Bone marrow (tissue), 2 donors: ENCODE measurements around the gene PNPLA6.
"Not testable (repeated sequence)": the region's sequence is repeated elsewhere in the genome, so short reads cannot be mapped to it uniquely, and the experiment has no call there.

Experiments used
- DNase-seq, 2 donors: peaks; one replicate each; lab custom pipeline; 2025; lab: John Stamatoyannopoulos, UW

The PNPLA6 gene

DNA sequence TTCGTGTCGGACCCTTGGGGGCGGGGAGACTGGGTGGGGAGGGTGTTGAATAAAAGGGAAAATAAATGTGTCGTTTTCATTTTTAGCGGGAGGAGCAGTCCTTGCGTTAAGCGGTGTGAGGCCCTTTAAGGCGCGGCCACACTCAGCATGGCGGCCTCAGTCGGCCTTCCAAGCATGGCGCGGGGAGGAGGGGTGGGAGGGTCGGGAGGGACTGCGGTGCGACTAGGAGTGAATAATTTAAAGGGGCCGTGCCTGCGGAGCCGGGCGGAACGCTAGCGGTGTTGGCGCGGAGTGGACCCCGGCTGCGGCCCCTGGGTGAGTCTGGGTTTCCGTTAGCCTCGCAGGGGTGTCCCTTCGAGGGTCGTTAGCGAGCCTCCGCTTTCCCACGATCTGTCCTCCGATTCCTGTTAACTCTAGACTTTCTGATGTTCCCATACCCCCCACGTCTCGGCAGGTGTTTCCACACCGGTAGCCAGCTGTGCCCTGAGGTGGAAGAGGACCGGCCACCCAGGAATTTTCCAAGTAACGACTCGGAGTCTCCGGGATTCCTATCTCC, 1.5 kb upstream of the PNPLA6 start:
- DNase-seq: peak; percentile 40 to 62

DNA sequence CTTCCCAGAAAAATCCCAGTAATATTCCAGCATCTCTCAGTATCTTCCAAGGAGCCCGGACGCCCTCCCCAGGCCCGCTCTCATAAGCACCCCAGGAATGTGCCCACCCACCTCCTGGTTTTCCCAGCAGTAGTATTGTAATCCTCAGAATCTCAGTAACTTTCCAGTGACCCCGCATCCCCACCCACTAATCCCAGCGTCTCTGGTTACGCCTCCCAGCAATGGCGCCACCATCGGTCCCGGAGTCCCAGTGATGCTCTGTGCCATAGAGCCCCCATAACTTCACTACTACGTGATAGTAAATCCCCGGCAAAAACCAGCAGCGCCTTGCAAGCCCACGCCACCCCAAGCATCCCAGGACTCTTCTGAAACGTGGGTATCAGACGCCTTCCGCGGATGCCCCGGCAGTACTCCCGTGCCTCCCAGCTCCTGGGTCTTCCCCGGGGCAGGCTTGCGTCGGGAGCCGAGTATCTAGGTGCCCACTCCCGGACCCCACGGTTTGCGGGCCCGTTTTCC, 928 bp upstream of the PNPLA6 start:
- DNase-seq: peak in 1 of 2 donors; percentile 28

DNA sequence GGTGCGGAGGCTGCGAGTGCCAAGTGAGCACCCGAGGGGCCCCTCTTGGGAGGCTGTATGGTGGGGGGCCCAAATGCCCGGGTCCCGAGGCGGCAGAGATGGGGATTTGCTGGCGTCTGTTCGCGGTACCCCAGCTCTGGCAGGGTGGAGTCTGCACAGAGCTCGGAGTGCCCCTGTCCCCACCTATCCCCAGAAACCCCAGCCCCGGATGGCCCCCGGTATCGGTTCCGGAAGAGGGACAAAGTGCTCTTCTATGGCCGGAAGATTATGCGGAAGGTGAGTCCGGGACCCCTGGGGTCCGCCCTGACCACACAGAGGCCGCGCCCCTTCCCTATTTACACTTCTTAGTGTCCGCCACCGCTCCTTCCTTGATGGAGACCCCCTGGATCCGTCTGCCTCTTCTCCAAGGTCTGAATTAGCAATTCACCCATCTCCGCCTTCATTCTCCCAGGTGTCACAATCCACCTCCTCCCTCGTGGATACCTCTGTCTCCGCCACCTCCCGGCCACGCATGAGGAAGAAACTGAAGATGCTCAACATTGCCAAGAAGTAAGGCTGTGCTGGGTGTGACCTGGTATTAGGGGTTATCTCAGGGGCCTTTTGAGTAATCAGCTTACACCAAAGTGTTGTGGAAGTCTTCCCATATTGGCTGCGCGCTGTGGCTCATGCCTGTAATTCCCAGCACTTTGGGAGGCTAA, 630 bp downstream of the PNPLA6 start:
- no peak for DNase-seq

DNA sequence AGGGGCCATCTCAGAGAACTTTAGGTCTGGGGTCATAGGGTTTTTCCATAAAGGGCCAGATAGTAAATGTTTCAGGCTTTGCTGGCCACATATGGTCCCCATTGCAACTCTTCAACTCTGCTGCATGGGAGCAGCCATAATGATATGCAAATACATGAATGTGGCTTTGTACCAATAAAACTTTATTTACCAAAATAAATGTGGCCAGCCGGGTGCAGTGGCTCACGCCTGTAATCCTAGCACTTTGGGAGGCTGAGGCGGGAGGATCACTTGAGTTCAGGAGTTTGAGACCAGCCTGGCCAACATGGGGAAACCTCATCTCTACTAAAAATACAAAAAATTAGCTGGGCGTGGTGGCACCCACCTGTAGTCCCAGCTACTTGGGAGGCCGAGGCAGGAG, 3.5 kb downstream of the PNPLA6 start:
- DNase-seq: not testable (repeated sequence)

DNA sequence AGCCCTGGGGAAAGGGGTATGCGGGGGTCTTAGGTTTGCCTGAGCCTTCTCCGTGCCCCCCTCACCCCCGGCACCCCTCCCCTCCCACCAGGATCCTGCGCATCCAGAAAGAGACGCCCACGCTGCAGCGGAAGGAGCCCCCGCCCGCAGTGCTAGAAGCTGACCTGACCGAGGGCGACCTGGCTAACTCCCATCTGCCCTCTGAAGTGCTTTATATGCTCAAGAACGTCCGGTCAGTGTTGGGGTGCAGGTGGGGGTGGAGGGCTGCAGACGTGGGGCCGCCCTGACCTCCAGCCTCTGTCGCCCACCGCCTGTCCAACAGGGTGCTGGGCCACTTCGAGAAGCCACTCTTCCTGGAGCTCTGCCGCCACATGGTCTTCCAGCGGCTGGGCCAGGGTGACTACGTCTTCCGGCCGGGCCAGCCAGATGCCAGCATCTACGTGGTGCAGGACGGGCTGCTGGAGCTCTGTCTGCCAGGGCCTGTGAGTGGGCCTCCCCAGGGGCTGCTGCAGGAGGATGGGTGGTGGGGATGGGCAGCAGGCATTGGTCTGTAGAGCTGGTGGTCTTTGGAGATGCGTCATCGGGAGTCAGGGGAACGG, 4.4 kb downstream of the PNPLA6 start:
- DNase-seq: no peak

DNA sequence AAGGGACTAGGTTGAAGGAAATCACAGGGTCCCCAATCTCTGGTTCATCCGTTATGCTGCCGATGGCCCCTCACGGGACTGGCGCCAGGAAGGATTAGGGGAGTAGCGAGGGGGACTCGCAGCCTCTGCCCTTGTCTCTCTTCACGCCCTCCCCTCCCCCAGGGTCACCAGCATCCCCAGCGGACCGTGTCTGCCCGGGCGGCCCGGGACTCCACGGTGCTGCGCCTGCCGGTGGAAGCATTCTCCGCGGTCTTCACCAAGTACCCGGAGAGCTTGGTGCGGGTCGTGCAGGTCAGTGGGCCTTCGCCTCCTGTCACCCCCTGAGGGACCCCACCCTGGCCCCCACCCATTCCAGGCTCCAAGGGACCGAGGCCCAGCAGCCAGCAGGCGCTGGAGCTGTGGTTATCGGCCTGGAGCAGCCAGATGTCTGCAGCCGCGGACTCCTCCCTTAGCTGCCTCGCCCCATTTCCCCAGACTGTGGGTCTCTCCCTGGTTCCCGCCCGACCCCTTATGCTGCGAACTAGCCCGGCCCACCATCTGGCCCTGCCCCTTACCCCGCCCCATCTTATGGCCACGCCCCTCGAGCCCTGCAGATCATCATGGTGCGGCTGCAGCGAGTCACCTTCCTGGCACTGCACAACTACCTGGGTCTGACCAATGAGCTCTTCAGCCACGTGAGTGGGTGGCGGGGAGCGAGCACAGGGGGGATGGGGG, 5.4 kb downstream of the PNPLA6 start:
- DNase-seq: no peak

DNA sequence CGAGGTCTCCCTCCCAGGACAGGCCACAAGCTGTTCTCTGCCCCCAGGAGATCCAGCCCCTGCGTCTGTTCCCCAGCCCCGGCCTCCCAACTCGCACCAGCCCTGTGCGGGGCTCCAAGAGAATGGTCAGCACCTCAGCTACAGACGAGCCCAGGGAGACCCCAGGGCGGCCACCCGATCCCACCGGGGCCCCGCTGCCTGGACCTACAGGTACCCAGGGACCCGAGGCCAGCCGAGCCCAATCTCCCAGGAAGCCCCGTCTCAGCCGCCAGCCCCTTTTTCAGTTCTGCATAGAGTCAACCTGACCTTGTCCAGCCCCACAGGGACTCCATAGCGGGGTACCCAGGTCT, 5.9 kb downstream of the PNPLA6 start:
- no peak for DNase-seq

DNA sequence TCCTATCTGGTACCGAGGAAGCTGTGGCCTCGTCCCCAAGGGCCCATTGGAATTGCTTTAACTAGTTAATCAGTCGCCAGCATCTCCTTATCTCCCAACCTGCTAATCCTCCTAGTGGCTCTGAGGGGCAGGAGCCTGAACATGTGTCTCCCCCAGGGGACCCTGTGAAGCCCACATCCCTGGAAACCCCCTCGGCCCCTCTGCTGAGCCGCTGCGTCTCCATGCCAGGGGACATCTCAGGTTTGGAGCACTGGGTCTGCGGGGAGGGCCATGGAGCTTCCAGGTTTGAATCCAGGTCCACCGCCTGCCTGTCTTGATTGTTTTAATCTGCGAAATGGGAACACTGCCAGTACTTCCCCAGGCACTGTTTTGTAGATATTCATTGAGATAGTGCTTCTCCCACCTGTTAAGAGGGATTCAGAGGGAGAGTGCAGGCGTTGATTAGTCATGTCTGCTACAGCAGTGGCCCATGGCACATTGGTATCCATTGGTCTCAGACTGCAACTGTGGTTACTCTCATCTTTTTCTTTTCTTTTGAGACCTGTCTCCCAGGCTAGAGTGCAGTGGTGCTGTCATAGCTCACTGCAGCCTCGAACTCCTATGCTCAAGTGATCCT, 6.4 kb downstream of the PNPLA6 start:
- DNase-seq: no peak

DNA sequence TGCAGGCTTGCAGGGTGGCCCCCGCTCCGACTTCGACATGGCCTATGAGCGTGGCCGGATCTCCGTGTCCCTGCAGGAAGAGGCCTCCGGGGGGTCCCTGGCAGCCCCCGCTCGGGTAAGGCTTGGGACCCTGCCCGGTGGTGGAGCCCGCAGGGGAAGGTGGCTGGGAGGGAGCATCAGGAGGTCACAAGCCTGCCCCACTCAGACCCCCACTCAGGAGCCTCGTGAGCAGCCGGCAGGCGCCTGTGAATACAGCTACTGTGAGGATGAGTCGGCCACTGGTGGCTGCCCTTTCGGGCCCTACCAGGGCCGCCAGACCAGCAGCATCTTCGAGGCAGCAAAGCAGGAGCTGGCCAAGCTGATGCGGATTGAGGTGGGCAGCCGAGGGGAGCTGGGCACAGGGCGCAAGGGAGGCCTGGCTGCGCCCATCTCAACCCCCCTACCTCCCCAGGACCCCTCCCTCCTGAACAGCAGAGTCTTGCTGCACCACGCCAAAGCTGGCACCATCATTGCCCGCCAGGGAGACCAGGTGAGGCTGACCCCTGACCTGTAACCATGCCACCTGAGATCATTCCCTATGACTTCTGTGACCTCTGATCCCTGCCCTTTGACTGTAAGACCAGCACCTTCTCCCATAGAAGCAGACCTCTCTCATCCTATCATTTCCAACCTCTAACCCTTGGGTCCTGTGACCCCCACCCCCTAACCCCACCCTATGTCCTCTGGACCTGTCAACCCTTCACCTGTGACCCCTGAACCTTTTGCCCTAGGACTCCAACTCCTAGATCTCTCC, 7.2 kb downstream of the PNPLA6 start:
- no peak for DNase-seq

DNA sequence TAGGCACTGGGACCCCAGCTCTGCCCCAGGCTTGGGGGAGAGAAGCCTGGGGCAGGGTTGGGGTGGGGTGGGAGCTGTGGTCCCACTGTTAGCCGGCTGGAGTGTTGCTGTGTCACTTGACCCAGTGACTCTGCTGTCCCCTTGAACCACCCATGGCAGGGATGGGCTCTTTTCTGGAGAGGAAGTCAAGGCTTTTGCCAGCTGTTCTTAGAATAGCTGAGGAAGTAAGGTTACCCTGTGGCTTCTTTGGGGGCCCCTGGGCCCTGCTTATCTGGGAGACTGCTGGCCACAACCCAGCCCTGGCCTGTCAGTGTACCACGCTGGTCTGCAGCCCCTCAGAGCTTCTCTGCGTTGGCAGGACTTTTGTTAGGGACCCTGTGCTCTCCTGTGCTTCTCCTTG, 9.1 kb downstream of the PNPLA6 start:
- peak in 1 of 2 donors; percentile 12 for DNase-seq

DNA sequence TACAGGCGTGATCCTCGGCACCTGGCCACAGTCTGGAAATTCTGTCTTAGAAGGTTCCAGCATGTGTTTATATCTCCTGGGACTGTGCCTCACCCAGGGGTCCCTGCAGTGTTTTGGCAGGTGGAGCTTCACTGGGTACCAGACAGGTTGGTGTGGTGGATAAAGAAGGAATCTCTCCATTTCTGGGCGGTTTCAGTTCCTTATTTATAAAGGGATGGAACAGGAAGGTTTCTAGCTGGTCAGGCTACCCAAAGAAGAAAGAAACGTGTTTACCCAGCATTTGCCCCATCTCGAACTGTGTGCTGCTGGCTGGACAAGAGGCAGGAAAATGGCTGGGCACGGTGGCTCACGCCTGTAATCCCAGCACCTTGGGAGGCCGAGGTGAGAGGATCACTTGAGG, 9.8 kb downstream of the PNPLA6 start:
- DNase-seq: no peak

DNA sequence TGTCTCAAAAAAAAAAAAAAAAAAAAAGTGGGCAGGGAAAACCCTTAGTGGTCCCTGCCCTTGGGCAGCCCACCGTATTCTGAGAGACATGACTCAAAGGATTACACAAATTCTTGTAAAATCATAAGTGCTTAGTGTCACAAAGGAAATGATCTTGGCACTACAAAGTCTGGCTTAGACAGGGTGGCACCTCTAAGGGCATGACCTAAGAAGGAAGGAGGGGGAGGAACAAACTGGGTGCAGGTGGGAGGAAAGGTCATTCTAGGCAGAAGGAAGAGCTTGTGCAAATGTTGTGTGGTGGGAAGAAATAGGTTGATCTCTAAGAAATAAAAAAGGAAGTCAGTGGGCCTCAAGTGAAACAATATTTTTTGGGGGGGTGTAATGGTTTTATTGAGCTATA, 10.4 kb downstream of the PNPLA6 start:
- DNase-seq: no peak

DNA sequence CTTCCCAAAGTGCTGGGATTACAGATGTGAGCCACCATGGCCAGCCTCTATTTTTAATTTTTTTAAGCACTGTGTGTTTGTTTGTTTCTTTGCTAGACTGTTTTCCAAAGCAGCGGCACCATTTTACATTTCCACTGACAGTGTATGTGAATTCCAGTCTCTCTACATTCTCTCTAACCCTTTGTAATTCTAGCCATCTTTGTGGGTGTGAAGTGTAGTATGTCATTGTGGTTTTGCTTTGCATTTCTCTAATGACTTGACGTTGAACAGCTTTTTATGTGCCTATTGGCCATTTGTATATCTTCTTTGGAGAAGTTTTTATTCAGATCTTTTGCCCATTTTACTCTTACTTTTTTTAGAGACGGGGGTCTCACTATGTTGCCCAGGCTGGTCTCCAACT, 11.6 kb downstream of the PNPLA6 start:
- DNase-seq: no peak

DNA sequence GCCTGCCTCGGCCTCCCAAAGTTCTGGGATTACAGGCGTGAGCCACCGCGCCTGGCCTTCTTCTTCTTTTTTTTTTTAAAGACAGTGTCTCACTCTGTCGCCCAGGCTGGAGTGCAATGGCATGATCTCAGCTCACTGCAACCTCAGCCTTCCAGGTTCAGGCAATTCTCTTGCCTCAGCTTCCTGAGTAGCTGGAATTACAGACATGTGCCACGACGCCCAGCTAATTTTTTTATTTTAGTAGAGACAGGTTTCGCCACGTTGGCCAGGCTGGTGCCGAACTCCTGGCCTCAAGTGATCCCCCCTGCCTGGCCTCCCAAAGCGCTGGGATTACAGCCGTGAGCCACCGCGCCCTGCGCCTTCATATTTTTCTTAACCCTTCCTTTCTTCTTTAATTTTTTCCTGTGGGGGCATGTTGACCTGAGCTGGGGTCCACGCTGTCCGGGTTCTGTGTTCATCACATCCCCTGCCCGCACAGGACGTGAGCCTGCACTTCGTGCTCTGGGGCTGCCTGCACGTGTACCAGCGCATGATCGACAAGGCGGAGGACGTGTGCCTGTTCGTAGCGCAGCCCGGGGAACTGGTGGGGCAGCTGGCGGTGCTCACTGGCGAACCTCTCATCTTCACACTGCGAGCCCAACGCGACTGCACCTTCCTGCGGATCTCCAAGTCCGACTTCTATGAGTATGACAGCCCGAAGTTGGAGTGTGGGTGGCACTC, 14.1 kb downstream of the PNPLA6 start:
- DNase-seq: no peak

DNA sequence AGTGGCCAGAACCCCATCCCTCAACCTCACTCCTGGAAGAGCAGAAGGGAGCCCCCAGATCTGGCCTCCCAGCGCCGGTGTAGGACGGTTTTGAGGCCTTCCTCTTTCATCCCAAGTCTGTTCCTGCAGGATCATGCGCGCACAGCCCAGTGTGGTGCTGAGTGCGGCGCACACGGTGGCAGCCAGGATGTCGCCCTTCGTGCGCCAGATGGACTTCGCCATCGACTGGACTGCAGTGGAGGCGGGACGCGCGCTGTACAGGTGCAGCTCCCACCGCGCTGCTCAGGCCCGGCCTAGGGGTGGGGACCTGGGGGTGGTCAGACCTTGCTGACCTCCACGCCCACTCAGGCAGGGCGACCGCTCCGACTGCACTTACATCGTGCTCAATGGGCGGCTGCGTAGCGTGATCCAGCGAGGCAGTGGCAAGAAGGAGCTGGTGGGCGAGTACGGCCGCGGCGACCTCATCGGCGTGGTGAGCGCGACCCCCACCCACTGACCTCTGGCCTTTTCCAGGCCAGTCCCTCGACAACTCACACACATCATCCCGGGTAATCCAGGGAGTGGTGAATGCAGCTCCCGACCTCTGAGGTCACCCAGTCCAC, 14.8 kb downstream of the PNPLA6 start:
- DNase-seq: no peak

DNA sequence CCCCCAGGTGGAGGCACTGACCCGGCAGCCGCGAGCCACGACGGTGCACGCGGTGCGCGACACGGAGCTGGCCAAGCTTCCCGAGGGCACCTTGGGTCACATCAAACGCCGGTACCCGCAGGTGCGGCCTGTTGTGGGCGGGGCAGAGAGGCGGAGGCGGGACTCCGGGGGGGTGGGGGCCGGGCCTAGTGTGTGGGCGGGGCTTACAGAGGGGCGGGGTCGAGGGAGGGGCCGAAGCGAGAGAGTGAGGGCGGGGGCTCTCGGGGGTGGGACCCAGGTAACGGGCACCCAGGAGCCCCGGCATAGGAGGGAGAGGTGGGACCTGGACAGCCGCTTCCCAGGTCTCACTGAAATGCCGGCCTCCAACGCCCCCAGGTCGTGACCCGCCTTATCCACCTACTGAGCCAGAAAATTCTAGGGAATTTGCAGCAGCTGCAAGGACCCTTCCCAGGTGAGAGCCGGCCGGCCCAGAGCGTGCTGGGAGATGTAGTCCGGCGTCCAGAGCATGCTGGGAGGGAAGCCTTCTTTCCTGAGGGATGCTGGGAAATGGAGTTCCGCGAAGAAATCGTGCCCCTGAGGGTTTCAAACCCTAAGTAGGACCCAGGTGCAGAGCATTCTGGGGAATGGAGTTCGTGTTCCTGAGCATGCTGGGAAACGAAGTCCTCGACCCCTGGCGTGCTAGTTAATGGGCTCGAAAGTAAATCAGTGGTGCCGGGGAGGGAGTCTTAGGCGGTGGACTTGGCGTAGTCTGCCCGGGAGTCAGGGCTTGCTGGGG, 15.7 kb downstream of the PNPLA6 start:
- DNase-seq: no peak

DNA sequence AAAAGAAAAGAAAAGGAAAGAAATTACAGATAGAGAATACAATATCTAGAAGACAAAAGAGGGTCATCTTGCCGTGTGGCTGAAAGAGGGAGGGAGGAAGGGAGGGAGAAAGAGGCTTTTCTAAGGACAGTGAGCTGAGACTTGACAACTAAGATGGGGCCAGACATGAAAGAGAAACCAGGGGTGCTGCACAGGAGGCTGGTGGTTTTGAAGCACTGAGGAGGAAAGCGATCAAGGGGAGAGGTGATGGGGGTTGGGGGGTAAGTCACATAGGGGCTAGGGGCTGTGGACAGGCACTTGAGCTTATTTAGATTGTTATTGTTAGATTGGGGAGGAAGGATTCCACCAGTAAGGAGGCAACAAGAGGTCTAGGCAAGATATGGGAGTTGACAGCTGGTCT, 17.3 kb downstream of the PNPLA6 start:
- DNase-seq: no peak

DNA sequence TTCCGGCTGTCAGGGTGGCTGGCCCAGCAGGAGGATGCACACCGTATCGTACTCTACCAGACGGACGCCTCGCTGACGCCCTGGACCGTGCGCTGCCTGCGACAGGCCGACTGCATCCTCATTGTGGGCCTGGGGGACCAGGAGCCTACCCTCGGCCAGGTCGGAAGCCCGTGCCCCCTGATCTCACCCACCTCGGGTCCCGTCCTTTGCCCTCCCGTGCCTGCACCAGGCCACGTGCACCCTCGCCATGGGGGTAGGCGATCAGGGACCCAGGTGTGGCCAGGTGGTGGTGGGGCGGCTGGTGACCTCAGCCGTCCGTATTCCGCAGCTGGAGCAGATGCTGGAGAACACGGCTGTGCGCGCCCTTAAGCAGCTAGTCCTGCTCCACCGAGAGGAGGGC, 19.0 kb downstream of the PNPLA6 start:
- no peak for DNase-seq

DNA sequence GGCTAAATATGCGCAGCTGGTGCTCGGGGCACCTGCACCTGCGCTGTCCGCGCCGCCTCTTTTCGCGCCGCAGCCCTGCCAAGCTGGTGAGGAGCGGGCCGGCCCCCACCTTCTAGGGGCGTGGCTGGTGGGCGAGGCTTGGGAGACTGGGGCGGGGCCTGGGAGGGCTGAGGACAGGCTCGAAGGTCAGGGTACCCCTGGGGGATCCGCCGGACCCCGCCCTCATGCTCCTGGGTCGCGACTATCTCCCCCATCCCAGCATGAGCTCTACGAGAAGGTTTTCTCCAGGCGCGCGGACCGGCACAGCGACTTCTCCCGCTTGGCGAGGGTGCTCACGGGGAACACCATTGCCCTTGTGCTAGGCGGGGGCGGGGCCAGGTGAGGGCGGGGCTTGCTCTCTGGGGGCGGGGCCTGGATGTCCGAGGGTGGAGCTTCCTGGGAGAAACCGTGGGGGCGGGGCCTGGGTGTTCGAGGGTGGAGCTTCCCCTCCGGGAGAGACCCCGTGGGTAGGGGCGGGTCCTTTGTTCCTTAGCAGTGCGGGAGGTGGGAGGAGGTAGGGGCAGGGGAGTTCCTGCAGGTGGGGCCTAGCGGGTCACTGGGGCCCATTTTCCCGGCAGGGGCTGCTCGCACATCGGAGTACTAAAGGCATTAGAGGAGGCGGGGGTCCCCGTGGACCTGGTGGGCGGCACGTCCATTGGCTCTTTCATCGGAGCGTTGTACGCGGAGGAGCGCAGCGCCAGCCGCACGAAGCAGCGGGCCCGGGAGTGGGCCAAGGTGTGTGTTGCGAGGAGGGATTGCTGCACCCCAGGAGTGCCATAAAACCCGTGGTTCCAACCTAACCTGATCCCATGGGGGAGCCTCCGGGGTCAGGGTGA, 19.7 kb downstream of the PNPLA6 start:
- no peak for DNase-seq
